Measurements from ENCODE around the gene MAST4.

MAST4 gene

DNA sequence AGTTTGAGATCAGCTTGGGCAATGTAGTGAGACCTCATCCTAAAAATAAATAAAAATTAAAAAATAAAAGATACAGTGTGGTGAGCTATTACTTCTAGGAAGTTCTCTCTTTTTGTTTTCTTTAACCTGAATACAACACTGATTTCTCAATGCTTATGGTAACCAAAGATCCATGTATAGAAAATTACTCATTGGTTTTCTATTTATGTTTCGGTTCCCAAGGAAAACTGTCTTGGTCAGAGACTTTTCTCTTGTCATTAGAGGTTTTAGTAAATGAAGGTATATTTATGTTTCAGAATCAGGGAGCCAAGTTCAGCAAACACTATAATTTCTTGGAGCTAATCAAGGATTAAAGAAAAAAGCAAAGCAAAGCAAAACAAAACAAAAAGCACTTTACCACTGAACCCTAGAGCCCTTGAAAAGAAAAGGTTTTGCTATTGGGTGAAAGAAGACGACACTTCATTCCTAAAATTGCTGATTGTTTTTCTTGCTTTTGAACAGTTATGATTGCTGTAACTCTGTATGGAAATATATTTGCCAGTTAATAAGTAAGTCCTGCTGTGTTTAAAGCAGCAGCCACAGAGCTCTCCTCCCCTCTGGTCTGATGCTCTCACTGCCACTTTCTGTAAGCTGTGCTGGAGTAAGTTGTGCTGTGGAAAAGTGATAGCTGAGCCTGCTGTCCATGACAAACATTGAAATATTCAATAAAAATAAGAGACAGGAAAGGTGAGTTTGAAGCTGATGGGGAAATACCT is 302.2 kb downstream of the MAST4 start:
- no peak overlapping the region for H3K4me3 ChIP-seq (ENCODE audit: low read depth, low read length)
- TF ChIP-seq, protein P1, sequence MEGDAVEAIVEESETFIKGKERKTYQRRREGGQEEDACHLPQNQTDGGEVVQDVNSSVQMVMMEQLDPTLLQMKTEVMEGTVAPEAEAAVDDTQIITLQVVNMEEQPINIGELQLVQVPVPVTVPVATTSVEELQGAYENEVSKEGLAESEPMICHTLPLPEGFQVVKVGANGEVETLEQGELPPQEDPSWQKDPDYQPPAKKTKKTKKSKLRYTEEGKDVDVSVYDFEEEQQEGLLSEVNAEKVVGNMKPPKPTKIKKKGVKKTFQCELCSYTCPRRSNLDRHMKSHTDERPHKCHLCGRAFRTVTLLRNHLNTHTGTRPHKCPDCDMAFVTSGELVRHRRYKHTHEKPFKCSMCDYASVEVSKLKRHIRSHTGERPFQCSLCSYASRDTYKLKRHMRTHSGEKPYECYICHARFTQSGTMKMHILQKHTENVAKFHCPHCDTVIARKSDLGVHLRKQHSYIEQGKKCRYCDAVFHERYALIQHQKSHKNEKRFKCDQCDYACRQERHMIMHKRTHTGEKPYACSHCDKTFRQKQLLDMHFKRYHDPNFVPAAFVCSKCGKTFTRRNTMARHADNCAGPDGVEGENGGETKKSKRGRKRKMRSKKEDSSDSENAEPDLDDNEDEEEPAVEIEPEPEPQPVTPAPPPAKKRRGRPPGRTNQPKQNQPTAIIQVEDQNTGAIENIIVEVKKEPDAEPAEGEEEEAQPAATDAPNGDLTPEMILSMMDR (IDR thresholded peaks at IDR 0.05; ENCODE audit: low read depth, low read length): no peak

DNA sequence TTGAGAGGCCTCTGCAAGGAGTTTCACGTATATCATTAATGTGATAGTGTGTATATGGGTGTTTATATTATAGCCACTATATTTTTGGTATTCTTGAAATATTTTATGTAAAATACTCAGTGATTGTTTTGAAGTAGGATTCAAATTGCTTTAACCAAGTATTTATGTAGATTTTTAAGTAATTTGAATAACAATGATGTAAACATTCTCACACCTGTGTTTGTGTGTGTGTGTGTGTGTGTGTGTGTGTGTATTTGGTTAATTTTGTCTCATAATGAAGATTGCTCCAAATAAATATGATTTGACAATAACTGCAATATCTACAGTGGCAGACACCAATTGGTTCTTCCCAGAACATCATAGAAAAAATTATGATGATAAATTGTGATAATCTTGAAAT is 307.0 kb downstream of the MAST4 start:
- TF ChIP-seq, protein P1 (IDR thresholded peaks at IDR 0.05; ENCODE audit: low read depth, low read length): no peak
- no peak overlapping the region for H3K4me3 ChIP-seq (ENCODE audit: low read depth, low read length)

DNA sequence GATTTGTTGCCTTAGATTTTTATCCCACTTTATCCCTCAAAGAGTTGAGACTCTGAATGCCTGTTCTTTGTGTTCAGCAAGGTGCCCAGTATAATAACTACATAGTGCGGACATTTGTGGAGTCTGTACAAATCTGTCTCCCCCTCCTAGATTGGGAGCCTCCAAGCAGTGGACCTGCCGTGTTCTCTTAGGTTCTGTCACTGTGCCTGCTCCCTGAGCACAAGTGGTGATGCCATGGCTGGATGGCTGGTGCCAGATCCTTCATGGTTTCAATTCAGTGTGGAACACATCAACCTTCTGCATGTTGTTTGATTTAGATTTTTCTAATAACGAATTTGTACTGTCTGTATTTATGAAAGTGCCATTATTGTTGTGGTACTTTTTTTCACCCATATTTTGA is 307.5 kb downstream of the MAST4 start:
- no peak overlapping the region for H3K4me3 ChIP-seq (ENCODE audit: low read depth, low read length)
- TF ChIP-seq, protein P1 (IDR thresholded peaks at IDR 0.05; ENCODE audit: low read depth, low read length): no peak

- H3K4me3 ChIP-seq (ENCODE audit: low read depth, low read length): no peak overlapping the region
- TF ChIP-seq, protein P1 (IDR thresholded peaks at IDR 0.05; ENCODE audit: low read depth, low read length): no peak
Observed at GRCh38 chr5:66904189-66904588, 308.0 kb downstream of the MAST4 start.

DNA sequence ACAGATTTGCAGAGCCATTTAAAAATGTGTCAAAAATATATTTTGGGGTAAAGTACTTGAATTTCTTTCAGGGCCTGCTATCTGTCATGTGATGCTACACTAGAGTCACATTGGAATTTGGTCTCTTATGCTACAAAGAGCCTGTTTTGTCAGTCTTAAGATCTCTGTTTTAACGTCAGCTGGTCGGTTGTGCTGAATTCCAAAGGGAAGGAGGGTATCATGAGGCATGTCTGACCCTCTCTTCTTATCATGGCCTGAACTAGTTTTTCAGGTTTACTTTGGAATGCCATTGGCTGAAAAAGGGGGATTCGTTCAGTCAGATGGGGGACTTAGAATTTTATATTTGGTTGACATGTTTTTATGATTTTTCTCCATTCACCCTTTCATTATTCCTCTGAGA is 309.8 kb downstream of the MAST4 start:
- H3K4me3 ChIP-seq (ENCODE audit: low read depth, low read length): no peak overlapping the region
- TF ChIP-seq, protein P1 (IDR thresholded peaks at IDR 0.05; ENCODE audit: low read depth, low read length): no peak

DNA sequence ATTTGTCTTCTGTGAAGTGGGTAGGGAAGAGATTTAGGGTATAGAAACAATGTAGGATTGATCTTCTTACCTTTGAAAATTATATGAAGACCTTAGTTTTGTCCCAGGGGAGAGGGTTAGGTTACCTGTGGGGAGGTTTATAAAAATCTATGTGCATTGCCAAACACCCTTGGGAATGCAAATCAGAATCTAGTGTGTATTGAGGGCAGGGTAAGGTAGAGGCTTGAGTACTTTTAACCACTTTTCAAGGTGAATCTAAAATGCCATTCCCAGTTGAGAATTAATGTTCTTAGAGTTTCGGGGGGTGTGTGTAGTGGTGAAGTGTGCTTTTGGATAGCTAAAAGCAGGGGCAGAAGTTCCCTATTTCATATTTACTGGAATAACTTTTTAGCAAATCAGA is 312.0 kb downstream of the MAST4 start:
- no peak overlapping the region for H3K4me3 ChIP-seq (ENCODE audit: low read depth, low read length)
- TF ChIP-seq, protein P1 (IDR thresholded peaks at IDR 0.05; ENCODE audit: low read depth, low read length): no peak

DNA sequence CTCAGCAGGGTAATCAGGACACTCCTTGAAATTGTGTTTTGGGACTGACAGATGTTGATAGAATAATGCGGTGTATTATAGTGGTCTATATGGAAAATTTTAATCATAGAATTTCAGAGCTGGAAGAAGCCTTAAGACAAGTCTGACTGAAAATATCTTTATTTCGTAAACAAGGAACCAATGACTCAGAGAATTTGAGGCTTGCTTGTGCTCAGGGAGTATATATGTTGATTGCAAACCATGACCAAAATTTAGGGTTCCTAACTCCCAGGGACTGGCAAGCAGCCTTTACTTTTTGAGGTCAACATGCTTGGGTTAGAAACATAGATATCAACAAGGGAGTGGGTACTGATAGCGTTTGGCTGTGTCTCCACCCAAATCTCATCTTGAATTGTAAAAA is 313.2 kb downstream of the MAST4 start:
- no peak overlapping the region for H3K4me3 ChIP-seq (ENCODE audit: low read depth, low read length)
- TF ChIP-seq, protein P1 (IDR thresholded peaks at IDR 0.05; ENCODE audit: low read depth, low read length): no peak

All from WI38 (cell line).